NT2/D1 (cell line): ENCODE measurements around the gene PDE9A.

Experiments used
- SUZ12 ChIP-seq: IDR thresholded peaks from 2 replicates; pipeline ENCODE4 v1.6.1; 2011; ENCODE audit not compliant: insufficient read length, insufficient read depth; ENCODE audit errors: extremely low read depth
- YY1 ChIP-seq: IDR thresholded peaks from 2 replicates; pipeline ENCODE4 v1.6.1; 2011; ENCODE audit not compliant: insufficient read length, insufficient read depth
- ZNF274 ChIP-seq: IDR thresholded peaks from 2 replicates; pipeline ENCODE4 v1.6.1; 2011; ENCODE audit warnings: mild to moderate bottlenecking, low read depth, low read length

DNA sequence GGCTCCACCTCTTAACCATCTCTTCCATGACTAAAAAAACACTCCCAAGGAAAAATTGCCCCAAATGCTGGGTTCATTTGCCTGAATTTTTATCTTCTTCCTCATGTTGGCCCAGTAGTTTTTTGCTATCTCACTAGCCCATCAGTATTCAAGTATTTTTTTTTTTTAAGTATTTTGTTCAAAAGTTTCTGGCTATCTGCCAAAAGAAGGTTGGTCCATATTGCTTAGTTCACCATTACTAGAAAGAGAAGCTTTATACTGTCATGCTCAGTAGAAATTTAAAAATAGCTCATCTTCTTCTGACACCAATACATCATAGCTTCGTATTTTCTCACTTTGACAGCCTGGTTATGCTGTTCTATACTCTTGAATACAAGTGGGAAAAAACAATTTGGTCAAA, 41.0 kb upstream of the PDE9A start:
- no peak for TF ChIP-seq YY1
- TF ChIP-seq ZNF274: no peak
- no peak for TF ChIP-seq SUZ12
